NT2/D1 (cell line): ENCODE measurements around the gene AP1S1.

Source experiments
- SUZ12 ChIP-seq: IDR thresholded peaks from 2 replicates; pipeline ENCODE4 v1.6.1; 2011; ENCODE audit not compliant: insufficient read length, insufficient read depth; ENCODE audit errors: extremely low read depth
- YY1 ChIP-seq: IDR thresholded peaks from 2 replicates; pipeline ENCODE4 v1.6.1; 2011; ENCODE audit not compliant: insufficient read length, insufficient read depth
- ZNF274 ChIP-seq: IDR thresholded peaks from 2 replicates; pipeline ENCODE4 v1.6.1; 2011; ENCODE audit warnings: mild to moderate bottlenecking, low read depth, low read length

GRCh38 chr7:101128040-101128834 lies 26.0 kb upstream of the AP1S1 start:
- TF ChIP-seq YY1, result no peak
- TF ChIP-seq ZNF274, result no peak
- TF ChIP-seq SUZ12, result no peak
